ENCODE data around the gene TCF23.
"Not testable (repeated sequence)": the region's sequence is repeated elsewhere in the genome, so short reads cannot be mapped to it uniquely, and the experiment has no call there.

DNA sequence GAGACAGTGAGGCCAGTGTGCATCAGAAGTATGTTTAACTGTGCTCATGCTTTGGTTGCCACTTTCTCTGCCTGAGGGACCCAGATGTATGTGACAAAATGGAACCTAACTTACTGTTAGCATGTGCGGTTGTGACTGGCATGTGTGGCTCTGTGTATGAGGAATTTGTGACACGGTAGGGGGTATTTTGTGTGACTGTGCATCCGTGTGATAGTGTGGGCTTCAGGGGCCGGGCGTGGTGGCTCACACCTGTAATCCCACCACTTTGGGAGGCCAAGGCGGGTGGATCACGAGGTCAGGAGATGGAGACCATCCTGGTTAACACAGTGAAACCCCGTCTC lies 29.5 kb upstream of the TCF23 start:
- not testable (repeated sequence) for TF ChIP-seq CTCF (IDR thresholded peaks at IDR 0.05); POLR2AphosphoS5 (IDR thresholded peaks at IDR 0.05; ENCODE audit: low read depth, low read length); REST (IDR thresholded peaks at IDR 0.05; ENCODE audit: insufficient read depth in 1 of 2, low read depth in 2 of 2, low read length in 1 of 2); SIN3A (IDR thresholded peaks at IDR 0.05; ENCODE audit: borderline replicate concordance, insufficient read depth, low read depth, low read length)
